ENCODE data around the gene SHF.

SHF gene

DNA sequence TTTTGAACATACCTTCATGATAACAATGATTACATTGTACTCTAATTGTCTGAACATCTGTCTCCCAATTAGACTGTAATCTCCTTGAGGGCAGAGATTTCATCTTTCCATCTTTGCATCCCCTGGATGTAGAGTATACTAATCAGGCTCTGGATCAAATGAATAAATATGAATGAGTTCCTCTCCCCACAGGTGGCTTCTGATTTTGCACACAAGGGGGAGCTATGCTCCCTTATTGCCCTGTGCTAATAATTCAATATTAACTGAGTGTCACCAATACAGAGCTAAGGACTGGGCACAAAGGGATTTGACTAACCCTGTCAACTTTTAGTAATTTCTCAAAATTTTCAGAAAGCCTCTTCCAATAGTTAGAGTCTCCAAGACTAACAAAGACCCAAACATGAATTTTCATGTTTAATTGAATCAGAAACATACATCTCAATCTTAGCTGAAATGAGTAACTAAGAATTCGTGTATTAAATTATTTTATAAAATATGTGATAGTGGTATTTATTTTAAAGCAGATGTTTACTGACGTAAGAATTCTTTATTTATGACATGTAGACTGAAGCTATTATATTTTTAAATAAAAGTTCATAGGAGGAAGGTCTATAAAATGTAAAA, 61.1 kb downstream of the SHF start:
- no peak for DNase-seq (ENCODE audit: low spot score)

DNA sequence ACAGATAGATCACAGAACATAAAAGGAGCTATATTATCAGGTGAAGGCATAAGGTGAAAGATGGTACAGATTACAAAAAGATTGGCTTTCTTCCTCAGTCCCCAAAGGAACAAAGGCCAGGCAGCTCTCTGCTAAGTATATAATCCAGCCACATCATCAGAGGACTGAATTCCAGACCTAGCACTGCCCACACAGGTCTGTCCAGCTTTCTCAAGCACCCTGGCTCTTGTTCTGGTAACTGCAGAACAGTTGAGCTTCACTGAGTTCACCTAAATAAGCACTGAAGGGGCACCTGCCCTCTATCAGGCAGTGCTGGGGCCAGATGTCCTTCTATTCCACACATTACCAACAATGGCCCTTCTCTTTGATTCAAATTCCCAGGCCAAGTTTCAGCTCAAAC, 64.4 kb downstream of the SHF start:
- DNase-seq (ENCODE audit: low spot score), result no peak

DNA sequence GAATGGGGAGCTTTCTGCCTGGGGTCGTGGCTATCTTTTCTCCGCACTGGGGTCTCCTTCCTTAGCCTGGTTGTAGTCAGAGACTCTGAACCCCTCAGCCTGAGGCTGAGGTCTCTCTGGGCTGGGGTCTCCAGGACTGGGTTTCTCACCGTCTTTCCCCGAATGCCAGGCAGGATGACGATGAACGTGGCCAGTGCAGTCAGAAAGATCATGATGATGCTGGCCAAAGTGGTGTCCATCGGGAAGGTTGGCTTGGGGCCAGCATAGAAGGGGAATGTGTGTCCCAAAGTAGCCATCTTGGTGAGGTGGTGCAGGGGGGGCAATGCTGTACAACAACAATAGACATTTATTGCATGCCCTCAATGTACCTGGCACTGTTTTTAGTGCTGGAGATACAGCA, 65.0 kb downstream of the SHF start:
- no peak for DNase-seq (ENCODE audit: low spot score)

DNA sequence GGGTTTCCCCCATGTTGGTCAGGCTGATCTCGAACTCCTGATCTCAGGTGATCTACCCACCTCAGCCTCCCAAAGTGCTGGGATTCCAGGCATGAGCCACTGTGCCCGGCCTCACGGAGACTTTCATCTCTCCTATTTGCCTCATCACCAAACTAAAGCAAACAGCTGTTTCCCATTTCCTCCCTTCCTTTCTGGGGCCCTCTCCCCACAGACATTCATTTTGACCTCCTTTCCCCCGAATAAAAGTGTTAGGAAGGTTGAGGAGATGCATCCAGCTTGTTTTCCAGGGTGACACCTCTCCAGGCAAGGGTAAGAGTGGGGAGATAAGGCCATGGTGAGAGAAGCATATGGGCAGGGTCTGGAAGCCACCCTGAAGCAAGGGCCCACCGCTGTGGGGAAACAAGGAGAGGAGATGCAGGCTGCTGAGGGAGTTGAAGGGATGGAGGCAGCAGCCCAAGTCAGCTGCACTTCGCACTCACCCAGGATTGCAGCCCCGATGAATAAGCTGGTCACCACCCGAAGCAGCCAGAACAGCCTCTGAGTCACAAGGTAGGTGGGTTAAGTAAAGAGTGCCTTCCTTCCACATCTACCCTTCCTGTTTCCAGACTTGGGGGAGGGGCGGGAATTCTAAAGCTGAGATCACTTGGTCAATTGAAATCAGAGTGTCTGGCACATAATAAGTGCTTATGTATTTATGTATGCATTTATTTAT, 65.9 kb downstream of the SHF start:
- DNase-seq (ENCODE audit: low spot score), result no peak

DNA sequence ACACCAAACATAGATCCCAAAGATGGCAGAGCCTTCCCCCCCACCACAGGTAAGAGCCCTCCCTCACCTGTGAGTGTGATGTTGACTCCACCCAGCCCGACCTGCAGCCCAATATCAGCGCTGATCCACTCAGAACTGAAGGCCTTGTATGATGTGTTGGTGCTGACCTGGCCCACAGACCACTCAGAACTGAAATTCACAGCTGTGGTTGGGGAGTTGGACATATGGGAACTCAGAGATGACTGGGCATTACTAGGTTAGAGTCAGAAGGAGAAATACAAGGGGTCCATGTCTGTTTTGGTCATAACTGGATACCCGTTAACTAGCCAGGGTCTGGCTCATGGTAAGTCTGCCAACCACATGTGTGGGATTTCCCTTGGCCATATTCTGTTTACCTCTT, 66.7 kb downstream of the SHF start:
- no peak for DNase-seq (ENCODE audit: low spot score)

DNA sequence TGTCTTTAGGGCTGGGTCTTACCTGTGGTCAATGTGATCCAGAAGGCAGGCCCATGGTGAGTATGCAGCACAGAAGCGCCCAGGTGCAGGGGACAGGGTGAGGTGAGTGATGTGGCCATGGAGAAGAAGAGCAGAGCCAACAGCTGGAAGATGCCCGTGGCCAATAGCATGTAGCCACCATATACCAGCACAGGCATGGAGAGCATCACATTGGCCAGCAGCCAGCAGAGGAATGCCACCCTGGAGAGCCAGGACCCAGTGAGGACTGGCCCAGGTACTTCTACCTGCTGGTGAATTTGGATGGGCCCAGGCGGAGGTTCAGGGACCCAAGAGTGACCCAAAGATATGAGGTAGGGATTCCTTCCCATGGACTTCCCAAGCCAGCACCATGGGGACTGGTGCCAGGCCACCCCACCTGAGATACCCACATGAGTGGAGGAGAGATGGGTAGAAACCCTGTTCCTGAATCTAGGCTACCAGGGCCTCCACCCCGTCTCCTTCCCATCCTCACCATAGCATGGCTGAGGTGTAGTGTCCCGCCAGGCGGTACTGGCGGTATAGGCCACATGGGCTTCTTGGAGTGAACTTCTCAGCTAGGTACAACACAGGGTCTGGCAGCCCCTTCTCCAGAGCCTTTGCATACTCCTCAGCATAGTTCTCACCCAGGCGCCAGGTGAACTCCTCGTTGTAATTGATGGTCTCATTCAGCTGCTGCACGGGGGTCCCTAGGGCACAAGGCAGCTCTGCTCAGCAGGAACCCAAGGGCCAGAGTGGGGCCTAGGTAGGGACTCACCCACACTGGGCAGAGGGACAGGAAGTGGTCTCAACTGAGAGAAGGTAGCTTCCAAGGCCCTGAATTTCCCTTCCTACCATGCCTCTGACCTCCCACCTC, 67.4 kb downstream of the SHF start:
- no peak for DNase-seq (ENCODE audit: low spot score)

DNA sequence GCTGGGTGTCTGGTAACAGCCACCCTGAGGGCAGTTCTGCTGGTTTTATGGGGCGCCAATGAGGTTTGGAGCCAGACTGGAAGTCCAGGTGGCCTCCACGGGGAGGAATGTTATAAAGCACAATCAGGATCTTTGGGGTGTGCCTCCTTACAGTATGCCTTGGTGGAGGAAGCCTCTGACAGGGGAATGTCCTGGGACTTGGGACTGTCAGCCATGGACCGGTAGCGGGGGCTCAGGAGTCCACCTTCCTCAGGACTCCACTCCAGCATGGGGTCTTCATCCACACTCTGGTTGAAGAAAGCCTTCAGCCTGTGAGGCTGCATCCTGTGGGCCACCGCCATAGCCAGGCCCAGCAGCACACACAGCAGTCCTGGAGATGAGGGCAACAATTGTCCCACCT, 68.8 kb downstream of the SHF start:
- DNase-seq (ENCODE audit: low spot score), result no peak

DNA sequence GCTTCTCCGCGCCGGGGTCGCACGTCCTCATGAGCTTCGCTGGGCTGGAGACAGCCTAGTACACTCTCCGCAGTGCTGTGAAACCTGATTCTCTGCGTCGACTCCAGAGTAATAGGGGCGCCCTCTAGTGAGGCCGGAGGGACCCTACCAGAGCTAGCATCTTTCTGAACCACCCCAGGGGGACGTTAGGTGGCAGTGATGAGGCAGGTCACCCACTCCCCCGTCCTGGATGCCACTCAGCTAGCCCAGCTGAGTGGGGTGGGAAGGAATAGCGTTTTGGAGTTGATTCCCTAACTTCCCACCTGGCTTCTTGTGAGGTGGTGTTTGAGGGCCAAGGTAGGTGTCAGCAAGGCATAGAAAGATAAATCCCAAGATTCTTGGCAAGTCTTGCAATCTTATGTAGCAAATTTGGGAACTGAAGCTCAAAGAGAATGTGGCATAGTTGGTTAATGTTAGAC, 69.6 kb downstream of the SHF start:
- peak; percentile 92 for DNase-seq (ENCODE audit: low spot score)

DNA sequence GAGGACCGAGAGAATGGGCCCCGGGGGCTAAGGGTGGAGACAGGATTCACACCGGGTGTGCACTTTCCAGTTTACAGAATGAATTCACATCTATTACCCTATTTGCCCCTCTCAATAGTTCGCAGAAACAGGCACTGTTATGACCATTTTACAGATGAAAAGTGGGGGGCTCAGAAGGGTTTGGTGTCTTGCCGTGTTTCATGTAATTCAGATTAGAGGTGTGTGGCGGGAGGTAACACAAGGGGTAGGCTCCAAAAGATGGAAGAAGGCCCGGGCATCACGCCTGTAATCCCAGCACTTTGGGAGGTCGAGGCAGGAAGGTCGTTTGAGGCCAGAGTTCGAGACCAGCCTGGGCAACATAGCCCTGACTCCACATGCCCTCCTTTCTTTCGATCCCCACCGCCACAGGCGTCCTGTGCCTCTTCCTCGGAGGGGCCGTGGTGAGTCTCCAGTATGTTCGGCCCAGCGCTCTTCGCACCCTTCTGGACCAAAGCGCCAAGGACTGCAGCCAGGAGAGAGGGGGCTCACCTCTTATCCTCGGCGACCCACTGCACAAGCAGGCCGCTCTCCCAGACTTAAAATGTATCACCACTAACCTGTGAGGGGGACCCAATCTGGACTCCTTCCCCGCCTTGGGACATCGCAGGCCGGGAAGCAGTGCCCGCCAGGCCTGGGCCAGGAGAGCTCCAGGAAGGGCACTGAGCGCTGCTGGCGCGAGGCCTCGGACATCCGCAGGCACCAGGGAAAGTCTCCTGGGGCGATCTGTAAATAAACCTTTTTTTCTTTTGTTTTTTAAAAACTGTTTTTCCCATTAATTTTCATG, 70.2 kb downstream of the SHF start:
- no peak for DNase-seq (ENCODE audit: low spot score)

All from ecto neural progenitor cell (in vitro differentiated cells).